GM19238 (cell line): Measurements from ENCODE around the gene ABTB2.
A peak's percentile ranks its signal among the peaks of the same experiment; 100 is the strongest.

Experiments
- DNase-seq: peaks from one replicate; pipeline ENCODE4 v3.0.0; 2011; ENCODE audit warnings: low spot score; ENCODE audit not compliant: insufficient read length

Gene ABTB2

DNA sequence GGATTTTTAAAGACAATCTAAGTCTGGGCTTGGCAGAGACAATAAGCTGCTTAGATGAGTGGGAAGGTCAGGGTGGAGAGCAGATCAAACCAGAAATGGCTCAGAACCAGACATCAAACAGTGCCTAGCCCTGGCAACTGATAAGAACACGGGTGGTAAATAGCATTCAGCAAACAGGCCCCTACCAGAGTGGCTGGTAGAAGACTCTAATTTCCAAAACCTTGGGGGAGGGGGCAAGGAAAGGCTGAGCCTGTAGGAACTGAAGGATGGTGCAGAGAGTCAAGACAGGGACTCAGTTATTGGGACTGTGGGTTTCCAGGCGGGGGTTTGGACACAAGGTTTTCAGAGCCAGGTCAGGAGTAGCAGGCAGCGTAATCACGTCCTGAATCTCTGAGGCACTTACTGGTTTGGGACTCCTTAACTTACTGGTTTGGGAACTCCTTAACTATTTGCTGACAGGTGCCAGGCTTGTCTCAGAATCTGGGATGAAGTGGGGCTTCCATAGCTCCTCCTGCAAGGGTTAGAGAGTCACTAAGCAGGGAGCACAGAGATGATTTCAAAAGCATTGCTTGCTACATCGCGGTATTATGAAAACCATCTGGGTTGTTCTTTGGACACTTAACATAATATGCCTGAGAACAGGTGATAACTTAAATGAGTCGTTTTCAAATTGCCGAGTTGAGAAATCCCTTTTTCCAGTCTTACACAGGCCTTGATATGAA, 5.7 kb upstream of the ABTB2 start:
- no peak for DNase-seq

DNA sequence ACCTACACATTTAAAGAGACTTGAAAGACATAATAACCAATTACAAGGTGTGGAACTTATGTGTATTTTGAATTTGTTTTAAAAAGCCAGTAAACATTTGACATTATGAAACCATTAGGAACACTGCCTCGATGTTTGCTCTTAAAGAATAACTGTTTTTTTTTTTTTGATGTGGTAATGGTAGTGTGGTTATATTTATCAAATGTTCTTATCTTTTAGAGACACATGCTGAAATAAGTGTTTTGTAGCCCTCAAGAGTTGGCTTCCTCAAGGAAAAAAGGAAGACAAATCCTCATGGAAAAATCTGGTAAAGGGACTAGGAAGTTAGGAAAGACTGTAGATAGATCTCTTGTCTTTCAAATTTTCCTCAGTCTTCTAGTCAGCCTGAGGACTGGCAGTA, 2.2 kb upstream of the ABTB2 start:
- no peak for DNase-seq

DNA sequence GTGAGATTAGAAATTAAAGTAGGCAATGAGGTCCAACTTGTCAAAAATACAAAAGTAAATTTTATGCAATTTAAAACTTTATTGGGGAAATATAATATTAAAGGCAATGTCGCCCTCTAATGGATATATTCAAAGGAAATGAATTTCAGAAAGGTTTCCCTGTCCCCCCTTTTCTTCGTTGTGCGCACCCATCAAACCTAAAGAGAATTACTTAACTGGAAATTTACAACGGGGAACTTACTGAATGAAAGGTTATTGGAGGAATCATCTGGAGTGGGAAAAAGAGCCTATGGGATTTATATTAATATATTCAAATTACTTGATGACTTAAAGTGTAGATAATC, 1.7 kb upstream of the ABTB2 start:
- DNase-seq = no peak

DNA sequence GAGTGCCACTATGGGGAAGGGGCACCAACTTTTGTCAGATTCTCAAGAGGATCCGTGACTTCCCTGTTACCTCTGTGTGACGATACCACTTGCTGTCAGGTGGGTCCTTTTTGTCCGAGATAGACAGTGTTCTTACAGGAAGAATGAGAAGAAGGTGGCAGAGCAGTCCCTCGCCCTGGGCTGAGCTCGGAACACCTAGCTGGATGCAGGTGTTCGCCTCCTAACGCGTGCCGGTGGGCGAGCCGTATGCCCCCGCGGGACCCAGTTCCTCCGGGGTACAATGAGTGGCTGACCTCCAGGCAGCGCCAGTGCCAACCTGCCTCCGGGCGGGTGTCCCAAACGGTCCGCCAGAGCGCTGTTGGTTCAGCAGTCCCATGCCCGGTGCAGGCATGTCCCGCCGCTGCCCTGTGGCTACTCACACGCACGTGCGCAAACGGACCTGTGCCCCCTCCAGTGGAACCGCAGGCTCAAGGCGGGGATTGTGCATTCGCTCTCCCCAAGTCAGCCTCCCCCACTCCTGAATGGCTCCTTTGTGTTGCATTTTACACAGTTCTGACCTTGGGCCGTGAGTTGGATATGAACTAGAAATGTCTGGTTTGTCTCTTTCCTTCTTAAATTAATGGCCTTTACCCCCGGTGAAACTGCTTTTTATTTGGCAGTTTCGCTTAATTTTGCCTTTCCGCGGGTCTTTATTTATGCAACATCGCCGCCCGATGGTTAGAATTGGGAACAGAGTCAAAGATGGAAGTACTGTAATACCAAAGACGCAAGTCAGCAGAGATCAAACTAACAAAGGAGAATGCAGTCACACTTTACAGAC, 1.1 kb upstream of the ABTB2 start:
- no peak for DNase-seq

DNA sequence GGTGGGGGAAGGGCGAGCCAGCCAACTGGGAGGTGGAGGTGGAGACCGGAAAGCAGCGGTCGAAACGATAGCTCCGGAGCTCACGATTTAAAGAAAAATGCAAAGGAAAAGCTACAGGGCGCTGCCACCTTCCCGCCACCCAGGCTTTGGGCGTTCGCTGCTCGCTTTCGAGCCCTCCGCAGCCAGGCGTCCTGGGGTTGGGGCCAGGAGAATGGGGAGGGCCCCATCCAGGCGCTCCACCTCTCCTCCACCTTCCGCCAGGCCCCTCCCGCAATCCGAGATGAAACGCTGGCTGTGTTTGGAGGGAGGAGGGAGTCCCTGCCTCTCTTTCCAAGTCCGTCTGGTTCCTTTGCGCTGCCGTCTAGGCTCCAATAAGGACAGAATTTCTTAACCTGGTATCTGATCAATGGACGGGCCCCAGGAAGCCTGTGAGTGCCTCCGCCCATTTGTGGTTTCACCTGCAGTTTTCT, 483 bp upstream of the ABTB2 start:
- no peak for DNase-seq

DNA sequence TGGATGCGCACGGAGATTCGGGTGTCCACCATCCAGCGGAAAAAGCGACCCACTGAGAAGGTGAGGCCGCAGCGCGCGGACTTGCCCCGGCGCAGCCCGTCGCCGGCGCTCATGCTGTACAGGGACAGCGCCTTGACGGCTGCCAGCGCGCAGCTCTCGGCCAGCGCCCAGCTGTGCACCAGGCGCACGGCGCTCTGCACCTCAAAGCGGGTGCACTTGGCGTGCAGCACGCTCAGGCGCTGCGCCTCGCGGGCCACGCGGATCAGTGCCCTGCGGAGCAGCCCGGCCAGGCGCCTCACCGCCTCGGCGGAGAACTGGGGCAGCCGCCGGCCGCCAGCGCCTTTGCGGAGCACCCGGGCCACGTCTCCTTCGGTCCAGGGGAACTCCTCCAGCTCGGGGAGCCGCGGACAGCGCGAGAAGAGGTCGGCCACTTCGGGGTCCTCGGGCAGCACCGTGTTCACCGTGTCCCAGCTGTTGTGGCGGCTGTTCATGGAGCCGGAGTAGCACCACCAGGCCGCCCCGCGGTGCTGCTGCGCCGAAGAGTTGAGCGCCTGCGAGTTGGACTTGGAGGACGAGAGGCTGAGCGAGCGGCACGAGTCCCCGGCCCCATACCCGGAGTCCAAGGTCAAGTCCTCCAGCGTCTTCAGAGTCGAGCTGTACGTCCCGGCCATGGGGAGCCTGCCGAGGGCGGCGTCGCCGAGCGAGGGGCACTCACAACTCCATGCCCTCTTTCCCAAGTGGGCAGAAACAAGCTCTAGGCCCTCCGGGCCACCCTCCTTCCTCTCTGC, 703 bp downstream of the ABTB2 start:
- DNase-seq = no peak

DNA sequence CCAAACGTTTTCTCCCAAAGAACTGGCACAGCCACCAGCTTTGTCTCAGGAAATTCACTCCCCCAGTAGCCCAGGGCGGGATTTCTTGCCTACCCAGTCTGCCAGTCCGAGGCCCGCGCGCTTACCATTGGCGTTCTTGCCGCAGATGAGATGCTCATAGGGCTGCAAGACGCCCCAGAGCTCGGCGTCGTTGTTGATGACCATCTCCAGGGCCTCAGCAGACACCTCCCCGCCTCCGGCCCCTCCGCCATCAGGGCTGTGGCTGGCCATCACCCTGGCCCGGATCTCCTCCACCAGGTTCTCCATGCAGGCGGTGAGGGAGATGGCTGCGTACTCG, 1.3 kb downstream of the ABTB2 start:
- no peak for DNase-seq

DNA sequence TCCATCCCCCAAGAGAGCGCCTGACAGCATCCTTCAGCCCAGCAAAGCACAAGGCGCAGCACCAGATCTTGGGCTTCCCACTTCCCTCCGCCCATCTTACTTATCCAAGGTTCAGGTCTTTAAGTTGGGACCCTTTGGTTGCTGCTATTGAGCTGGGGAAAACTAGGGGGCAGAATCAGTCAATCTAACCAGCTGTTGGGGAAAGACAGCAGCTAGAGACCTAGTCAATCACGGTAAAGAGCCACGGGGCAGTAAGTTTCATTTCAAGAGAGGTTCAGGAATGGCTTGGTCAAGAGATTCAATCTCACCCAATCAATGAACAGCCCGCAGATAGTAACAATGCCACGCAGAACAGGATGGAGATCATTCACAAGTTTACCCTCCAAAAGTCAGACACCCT, 1.7 kb downstream of the ABTB2 start:
- no peak for DNase-seq

DNA sequence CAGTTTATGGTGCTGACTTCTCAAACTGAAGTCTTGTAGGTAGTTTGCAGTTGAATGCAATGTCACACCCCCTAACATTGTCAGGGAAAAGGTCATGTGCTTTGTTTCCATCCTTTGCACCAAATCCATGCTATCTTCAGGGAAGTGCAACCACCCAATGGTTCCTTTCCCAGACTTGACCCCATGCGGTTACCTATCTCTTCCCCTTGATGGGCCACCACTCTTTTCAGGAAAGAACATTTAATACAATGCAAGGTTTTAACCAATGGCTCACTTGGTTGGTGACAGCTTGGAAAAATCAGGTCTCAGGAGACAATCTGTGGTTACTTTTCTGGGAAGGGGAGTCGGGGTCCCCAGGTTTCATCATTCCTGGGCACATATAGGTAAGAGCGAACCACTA, 2.1 kb downstream of the ABTB2 start:
- no peak for DNase-seq

DNA sequence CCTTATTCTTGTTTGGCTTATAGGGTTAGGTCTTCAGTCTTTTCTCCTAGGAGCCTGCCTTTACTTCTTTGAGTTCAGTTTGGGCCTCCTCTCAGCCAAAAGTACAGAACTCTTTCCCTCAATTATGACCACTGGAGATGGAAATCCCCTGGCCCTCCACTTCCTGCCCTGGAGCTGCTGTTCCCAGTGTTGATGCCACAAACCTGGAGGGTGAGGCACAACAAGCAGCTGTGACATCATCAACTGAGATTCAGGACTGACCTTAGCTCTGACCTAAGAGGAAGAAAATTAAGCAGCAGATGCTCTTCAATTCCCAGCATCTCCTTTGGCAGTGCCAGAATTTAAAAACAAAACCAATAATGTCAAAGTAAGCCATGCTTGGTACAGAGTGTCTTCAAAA, 3.0 kb downstream of the ABTB2 start:
- DNase-seq = no peak

DNA sequence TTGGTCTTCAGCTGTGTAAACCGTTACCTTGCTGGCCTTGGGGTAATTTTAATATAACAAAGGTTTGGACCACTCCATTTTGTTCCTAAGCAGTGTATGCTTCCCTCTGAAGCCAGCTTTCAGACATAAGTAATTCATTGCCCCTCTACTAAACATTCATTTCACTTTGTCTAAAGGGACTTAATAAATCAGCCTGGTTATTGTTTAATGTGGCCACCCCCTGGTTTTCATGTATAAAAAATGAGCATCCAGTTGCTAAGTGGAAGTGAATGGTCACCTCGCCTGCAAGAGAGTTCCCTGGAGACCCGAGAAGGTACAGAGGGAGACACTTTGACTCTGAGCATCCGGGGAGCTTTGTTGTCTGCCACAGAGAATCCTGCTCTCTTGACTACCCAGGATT, 3.9 kb downstream of the ABTB2 start:
- DNase-seq = no peak

DNA sequence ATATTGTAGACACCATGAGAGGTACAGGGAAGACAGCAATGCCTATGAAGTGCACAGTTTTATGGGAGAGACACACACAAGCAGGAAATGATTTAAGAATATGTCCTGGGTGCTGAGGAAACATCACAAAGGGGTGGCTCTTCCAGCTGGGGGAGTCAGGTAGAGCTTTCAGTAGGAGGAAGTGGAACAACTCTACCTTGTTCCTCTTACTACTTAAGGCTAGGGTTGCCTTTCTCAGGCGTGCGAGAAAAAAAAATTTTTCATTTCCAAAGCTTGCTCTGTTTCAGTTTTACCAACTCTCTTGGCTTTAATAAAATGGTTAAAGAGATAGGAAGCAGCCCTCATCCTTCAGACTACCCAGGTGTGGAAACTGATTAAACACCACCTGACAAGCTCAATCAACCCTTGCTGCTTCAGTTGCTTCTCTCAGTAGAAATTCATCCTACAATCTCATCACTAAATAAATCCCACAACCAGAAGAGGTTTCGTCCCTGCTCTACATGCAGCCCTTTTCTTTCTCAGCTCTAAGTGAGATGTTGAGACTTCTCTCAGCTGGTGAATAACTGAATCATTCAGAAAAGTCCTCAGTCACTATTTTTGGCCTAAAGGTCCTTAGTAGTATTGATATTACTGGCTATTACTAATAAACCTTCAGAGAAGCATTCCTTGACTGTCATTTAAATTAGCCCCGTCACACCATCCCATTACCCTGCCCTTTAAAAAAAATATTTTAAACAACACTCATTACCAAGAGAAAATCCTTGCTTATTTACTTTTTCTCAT, 5.9 kb downstream of the ABTB2 start:
- peak; percentile 58 for DNase-seq

DNA sequence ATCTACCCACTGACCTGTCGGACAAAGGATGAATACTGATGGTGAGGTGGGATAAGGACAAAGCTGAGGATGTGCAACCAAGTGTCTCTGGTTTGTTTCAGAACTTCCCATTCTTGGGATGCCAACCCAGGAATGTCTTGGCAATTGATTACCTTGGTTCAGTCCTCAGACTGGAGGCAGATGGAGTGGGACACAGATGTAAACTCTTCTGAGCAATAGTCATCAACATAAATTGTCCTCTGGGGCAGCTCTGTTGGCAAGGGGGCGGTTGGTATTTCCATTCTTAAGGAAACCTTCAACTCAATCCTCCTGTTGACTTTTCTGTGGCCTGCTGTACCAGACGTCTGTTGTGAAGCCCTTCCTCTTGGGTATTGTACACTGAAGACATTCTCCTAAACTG, 6.8 kb downstream of the ABTB2 start:
- no peak for DNase-seq

DNA sequence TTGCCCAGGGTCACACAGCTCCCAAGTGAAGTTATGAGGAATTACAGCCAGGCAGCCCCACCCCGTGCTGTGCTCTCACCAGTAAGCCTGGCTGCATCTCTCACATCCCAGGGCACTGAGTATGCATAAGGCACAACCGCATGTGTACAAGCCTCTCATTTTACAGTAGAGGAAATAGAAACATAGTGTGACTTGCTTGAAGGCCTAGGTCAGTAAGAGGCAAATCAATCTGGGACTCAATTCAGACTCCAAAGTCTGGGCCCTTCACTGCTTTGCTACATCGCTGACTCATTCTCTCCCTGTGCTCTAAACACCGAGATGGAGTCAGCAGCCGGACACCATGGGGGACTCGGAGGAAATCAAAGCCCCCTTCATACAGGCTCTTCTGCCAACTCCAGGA, 7.9 kb downstream of the ABTB2 start:
- no peak for DNase-seq

DNA sequence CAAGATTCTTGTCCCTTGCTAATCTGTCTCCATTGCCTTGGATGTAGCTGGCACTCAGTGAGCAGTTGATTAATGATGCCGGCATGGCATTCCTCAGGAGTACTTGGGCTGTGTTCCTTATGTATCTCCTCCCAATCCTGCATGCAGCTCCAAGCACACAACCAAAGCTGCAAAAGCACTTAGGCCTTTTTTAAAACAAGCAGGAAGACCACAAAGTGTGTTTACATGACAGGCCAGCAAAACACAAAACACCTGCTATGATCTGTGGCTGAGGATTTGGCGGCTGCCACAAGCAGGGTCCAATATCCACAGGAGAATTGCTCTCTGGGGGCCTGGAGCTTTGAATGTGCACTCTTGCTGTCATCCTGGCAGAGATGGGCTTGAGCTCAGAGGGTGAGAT, 8.9 kb downstream of the ABTB2 start:
- no peak for DNase-seq

DNA sequence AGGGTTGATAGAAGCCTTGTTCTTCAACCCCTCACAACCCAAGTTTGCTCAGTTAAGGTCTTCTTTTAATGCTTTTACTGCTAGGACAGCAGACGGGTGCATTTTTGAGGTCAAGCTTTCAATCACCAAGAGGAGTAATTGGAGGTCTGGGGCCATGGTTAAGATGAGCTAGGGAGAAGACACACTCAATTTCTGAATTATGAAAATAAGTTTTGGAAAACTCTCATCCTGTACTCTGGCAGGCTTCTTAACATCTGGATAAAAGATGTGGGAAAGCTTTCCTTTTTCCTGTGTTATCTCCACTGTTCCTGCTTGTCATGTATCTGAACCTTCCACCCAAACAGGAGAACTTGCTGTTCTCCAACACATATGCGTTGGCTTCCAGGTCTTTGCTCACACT, 9.7 kb downstream of the ABTB2 start:
- DNase-seq = no peak

DNA sequence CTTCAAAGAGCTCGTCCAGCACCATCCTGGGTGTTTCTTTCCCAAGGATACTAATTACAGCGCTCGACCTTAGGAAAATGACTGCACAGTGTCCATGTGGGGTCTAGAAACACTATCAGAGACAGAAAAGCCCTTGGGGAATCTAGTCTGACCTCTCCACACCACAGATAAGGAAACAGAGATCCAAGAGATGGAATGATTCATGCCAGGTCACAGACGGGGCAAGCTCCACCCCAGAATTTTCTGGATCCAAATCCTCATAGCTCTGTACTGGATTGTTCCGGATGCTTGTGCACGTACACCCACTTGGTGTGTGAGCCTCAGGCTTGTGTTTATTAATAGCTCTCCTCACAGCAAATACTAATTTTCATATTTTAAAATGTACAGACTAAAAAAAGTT, 11.3 kb downstream of the ABTB2 start:
- no peak for DNase-seq

DNA sequence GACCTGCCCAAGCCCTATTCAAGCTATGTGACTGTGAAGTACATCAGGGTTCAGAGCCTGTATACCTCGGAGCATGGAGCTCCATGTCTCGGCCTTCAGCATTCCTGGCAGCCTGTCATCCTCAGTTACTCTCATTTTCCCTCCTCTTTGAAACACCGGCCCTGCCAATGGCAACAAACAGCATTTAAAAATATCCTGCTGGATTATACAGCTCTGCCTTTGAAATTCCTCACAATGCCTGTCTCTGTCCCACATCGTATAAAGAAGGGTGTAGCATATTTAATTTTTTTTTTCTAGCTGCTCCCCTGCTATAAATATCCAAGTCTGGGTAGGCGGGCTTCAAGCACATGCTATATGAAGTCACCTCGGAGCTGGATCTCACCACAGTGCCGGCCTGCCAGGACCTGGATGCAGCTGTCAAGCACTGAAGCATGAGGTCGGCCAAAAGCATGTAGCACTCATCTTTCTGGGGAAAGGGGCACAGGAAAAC, 11.8 kb downstream of the ABTB2 start:
- no peak for DNase-seq

DNA sequence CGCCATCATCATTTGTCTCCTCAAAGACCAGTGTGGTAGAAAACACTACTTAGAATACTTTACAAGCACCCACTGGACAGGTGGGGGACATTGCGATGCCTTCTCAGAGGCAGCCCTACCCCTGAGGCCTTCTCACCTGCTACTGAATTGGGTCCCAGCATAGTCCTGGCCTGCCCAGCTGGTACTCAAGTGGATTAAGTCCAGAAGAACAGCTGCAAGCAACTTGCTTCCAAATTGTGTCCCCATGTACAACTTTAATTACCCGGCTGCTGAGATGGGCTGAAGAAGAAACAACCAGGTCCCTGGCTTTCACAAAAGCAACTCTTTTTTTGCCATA, 12.3 kb downstream of the ABTB2 start:
- DNase-seq = no peak

DNA sequence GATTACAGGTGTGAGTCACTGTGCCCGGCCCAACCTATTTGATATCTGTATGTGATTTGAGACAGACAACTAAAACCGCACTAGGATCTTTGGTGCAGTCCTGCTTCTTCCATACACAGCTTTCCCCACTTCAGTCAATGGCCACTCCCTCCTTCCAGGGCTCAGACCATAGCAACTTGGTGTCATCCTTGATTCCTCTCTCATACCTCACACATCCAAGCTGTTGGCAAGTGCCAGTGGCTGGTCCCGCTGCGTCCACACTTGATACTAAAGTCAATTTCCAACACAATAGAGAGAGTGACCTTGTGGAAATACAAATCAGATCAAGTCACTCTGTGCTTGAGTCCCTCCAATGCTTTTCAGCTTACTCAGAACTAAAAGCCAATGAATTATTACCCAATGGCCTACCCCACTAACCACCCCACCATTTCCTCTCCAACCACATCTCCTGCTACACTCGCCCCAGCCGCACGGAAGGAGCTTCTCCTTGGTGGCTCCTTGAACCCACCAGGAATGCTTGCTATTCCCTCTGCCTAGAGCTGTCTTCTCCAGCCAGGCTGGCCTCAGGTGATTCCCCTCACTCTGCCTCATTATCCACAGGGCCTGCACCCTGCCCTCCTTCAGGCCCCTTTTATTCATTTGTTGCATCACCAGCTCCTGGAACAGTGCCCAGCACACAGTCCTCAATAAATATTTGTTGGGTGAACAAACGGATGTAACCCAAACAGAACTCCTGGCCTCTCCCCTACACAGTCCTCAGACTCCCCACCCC, 12.9 kb downstream of the ABTB2 start:
- no peak for DNase-seq

DNA sequence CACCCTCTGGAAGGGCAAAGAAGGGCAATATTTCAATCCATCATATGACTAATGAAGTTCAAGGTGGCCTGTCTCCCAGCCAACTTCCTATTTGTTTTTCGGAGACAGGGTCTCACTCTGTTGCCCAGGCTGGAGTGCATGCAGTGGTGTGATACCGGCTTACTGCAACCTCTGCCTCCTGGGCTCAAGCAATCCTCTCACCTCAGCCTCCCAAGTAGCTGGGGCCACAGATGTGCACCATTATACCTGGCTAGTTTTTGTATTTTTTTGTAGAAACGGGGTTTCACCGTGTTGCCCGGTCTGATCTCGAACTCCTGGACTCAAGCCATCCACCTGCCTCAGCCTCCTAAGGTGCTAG, 13.4 kb downstream of the ABTB2 start:
- no peak for DNase-seq
